K562 (cell line): ENCODE data around the gene MSH4. TPM values are rescaled to one million over a fixed set of nuclear protein-coding genes. Genes with fewer than 3 reads are reported as not detected.
A peak's percentile ranks its signal among the peaks of the same experiment; 100 is the strongest.

Experiments used
- CHCHD3 ChIP-seq: fragments of 250-450 bp; sonication (Bioruptor Pico); IDR thresholded peaks from 2 replicates; pipeline ENCODE4 v2.1.2; 2022; ENCODE audit warnings: mild to moderate bottlenecking
- CTCF ChIP-seq, 3 experiments: IDR thresholded peaks in 2 of 3; conservative IDR thresholded peaks in 1 of 3; 2 replicates each; pipeline ENCODE4 v1.5.1; 2011 to 2012; ENCODE audit warnings: low read length in 3 of 3, mild to moderate bottlenecking in 3 of 3, control low read depth in 2 of 3, improper control_type of control experiment in 1 of 3, inconsistent platforms in 1 of 3, low read depth in 1 of 3, mixed read lengths in 1 of 3, moderate library complexity in 1 of 3; ENCODE audit not compliant: insufficient read depth in 2 of 3
- KAT7 ChIP-seq: sonication (generic); formaldehyde crosslinking; IDR thresholded peaks from 2 replicates; pipeline ENCODE4 v1.8.0; 2022; ENCODE audit warnings: missing genetic modification reagents, mild to moderate bottlenecking, borderline replicate concordance
- PBX2 ChIP-seq, 2 experiments: IDR thresholded peaks in 1 of 2; conservative IDR thresholded peaks in 1 of 2; 2 replicates each; pipeline ENCODE4 v1.6.1; 2016; ENCODE audit warnings: low read depth in 2 of 2, mild to moderate bottlenecking in 1 of 2, missing compliant biosample characterization in 1 of 2, missing genetic modification characterization in 1 of 2, moderate library complexity in 1 of 2
- PHF20 ChIP-seq: fragments of 450-650 bp; IDR thresholded peaks from 2 replicates; pipeline ENCODE4 v1.6.1; 2018; ENCODE audit not compliant: partially characterized antibody
- POLR2AphosphoS5 ChIP-seq: IDR thresholded peaks from 2 replicates; pipeline ENCODE4 v1.6.1; 2011; ENCODE audit warnings: mild to moderate bottlenecking, low read depth, low read length, moderate library complexity; ENCODE audit not compliant: control insufficient read depth, insufficient read depth
- POLR2B ChIP-seq: fragments of 450-650 bp; IDR thresholded peaks from 2 replicates; pipeline ENCODE4 v1.6.1; 2018; ENCODE audit warnings: low read depth; ENCODE audit not compliant: partially characterized antibody
- PTRF ChIP-seq: fragments of 450-650 bp; IDR thresholded peaks from 2 replicates; pipeline ENCODE4 v1.6.1; 2016; ENCODE audit warnings: mild to moderate bottlenecking, missing genetic modification characterization, missing compliant biosample characterization
- REST ChIP-seq, 2 experiments: fragments of 450-650 bp; formaldehyde crosslinking in 1 of 2; IDR thresholded peaks; 2 replicates each; pipeline versions ENCODE4 v1.4.0 to v1.6.1; 2014 to 2020; ENCODE audit warnings: mild to moderate bottlenecking in 2 of 2, borderline replicate concordance in 1 of 2, low read depth in 1 of 2
- STAT6 ChIP-seq: sonication (generic); formaldehyde crosslinking; IDR thresholded peaks from 2 replicates; pipeline ENCODE4 v1.8.1; 2023; ENCODE audit warnings: mild to moderate bottlenecking, missing genetic modification reagents
- polyA plus RNA-seq, 8 experiments: library from polyadenylated mRNA; depleted of rRNA in 4 of 8; stranded (reverse) in 5 of 8; unstranded in 3 of 8; fragments of >200 nt; fragmentation: Nextera tagmentation in 2 of 8; fragmentation: Illumina TruSeq in 1 of 8; extraction: Ambion mirVana in 2 of 8; extraction: Trizol in 1 of 8; gene quantifications; 2 replicates each; pipeline versions ENCODE4 v1.2.1 to v1.2.3, GENCODE V29; 2011 to 2014; ENCODE audit warnings: inconsistent platforms in 1 of 8, missing spikeins in 1 of 8
- total RNA-seq, 7 experiments: library from RNA; depleted of rRNA in 6 of 7; stranded (reverse); fragments of >200 nt in 6 of 7; fragmentation: Illumina TruSeq in 2 of 7; extraction: Trizol in 2 of 7; gene quantifications; 2 replicates each; pipeline versions ENCODE4 v1.2.1 to v1.2.3, GENCODE V29; 2011 to 2021; ENCODE audit warnings: low replicate concordance in 1 of 7

MSH4 gene
- total and polyA plus RNA-seq, 9 of the 15 experiments (the other 6 are each of a cell fraction or from before 2014, with no cell fraction given) = 0.04 to 0.18 (median 0.12) TPM; not detected in 4

- TF ChIP-seq PHF20 (no peak), CTCF (IDR thresholded peaks at IDR 0.05 in 2 of 3, conservative IDR thresholded peaks at IDR 0.05 in 1 of 3; ENCODE audit: insufficient read depth in 2 of 3, low read depth in 1 of 3, low read length in 3 of 3) (no peak), POLR2B (peak; percentile 65), PTRF (tag) (no peak), REST (IDR thresholded peaks at IDR 0.05; ENCODE audit: borderline replicate concordance) (no peak), REST (CRISPR knock-in tag; IDR thresholded peaks at IDR 0.05; ENCODE audit: low read depth) (peak; percentile 55; the same call in 1 of the 2 replicates), CHCHD3 (peak; percentile 21; the same call in 1 of the 2 replicates), STAT6 (CRISPR knock-in tag) (no peak), POLR2AphosphoS5 (peak; percentile 64), KAT7 (no peak), PBX2 (CRISPR knock-in tag; IDR thresholded peaks at IDR 0.05; ENCODE audit: low read depth) (no peak), PBX2 (tag; conservative IDR thresholded peaks at IDR 0.05; ENCODE audit: low read depth) (no peak)
Measured at GRCh38 chr1:75795703-75796193, 934 bp upstream of the MSH4 start (continued).
